GM19324 (cell line): Measurements from ENCODE around the gene GALNS.
"Not testable (repeated sequence)": the region's sequence is repeated elsewhere in the genome, so short reads cannot be mapped to it uniquely, and the experiment has no call there.

ENCODE experiments used
- ATAC-seq: cut with Tn5 transposase; IDR thresholded peaks from one replicate; pipeline ENCODE4 v1.9.1; 2021; ENCODE audit warnings: mild to moderate bottlenecking, moderate library complexity; ENCODE audit not compliant: unreplicated experiment, low FRiP score

The GALNS gene

DNA sequence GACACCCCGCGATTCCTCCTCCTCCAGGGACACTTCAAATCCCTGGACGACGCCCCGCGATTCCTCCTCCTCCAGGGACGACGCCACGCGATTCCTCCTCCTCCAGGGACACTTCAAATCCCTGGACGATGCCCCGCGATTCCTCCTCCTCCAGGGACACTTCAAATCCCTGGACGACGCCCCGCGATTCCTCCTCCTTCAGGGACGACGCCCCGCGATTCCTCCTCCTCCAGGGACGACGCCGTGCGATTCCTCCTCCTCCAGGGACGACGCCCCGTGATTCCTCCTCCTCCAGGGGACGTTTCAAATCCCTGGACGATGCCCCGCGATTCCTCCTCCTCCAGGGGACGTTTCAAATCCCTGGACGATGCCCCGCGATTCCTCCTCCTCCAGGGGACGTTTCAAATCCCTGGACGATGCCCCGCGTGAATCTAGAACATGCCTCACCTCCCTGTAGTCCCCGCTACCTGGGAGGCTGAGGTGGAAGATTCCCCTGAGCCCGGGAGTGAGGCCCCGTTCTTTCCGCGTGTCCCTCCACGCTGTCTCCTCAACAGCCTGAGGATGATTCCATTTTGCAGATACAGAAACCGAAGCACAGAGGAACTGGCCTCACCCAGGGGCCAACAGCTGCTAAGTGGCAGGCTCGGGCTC lies 33.1 kb upstream of the GALNS start:
- not testable (repeated sequence) for ATAC-seq

DNA sequence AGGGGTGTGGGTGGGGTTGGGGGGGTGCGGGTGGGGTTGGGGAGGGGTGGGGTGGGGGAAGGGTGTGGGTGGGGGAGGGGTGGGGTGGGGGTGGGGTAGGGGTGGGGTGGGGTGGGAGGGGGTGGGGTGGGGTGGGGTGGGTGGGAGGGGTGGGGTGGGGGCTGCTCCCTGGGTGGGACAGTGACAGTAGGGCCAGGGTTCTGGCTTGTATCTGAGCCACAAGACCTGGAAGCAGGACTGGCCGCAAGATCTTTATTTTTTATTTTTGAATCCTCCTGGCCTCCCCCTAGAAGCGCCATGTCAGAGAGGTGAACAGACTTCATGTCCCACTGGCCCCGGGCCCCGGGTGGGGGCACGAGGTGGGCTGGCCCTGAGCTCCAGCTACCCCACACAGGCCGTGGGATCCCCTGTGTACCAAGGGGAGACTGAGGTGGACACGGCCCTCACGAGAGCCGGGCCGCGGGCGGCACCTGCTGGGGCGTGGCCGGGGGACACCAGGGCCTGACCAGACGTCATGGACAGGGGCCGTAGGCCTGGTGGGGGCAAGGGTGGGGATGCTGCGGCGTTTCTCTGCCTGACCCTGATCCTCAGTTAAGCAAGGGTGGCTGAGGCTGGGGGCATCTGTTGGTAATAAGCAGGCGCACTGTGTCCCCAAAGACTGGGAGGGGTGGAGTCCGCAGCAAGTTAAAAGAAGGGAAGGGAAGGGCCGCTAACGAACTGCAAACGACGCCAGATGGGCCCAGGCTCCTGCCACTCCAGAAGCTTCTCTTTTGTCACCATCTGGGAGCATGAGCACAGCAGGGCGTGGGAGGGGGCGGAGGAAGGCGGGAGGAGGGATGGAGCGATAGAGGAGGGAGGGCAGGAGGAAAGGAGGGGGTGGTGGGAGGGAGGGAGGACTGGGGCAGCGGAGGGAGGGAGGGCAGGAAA lies 32.0 kb upstream of the GALNS start:
- no peak for ATAC-seq

DNA sequence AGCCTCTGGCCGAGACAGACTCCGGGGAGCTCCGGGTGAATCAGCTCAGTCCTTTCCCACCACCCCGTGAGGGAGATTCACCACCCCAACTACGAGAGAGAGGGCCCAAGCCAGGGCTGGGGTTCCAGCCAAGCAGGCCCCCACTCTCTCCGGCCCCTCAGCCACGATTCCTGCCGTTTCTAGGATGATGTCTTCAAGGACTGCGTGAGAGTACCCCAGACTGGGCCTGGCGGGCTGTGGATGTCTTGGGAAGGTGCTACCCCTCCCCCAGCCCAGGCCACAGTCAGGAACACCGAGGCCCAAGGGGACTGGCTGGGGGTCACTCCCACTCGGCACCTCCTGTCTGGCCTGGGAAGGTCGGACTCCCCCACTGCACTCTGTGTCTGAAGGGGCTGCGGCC lies 31.3 kb upstream of the GALNS start:
- no peak for ATAC-seq

DNA sequence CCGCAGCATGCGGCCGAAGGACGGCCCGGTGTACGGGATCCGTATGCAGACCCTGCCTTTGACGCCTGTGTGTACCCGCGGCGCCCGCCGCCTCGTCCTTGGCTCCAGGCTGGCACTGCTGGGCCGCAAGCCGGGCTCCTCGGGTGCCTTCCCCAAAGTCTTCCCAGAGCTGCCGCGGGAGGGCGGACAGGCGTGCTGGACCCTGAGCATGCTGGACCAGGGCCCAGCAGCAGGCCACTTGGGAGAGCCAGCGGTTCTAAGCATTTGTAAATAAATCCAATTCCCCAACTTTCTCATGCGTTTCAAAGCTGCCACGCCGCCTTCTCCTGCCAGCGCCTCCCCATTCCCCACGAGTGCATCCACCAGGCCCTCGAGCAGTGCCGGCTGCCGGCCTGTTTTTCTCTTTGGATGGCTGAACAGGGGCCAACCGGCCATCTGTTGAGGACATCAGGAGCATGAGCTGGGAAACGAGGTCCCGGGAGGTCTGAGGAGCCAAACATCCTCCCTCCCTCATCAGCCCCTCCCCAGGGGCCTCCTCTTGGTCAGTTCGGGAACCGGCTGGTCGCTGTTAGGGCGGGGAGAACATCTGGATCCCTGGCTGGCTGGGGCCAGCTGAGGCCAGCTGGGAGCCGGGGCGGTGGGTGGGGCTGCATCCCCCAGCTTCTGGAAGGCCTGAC lies 30.2 kb upstream of the GALNS start:
- no peak for ATAC-seq

DNA sequence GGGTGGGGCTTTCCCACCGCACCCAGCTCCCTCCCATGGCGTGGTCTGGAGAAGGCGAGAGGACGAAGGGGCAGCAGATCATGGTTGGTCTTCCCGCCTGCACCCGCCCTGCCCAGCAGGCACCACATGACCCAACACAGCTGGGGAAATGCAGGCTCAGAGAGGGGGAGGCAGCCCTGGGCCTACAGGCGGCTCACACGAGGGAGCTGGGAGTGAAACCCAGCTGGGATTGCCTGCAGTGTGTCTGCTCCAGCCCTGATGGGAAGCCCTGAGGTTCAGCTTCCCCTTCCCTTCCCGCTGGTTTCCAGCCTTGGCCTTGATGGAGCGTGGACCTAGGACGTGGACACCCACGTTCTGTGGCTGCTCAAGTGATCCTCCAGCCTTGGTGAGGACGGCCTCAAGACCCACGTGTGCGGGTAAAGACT lies 29.7 kb upstream of the GALNS start:
- ATAC-seq = no peak

DNA sequence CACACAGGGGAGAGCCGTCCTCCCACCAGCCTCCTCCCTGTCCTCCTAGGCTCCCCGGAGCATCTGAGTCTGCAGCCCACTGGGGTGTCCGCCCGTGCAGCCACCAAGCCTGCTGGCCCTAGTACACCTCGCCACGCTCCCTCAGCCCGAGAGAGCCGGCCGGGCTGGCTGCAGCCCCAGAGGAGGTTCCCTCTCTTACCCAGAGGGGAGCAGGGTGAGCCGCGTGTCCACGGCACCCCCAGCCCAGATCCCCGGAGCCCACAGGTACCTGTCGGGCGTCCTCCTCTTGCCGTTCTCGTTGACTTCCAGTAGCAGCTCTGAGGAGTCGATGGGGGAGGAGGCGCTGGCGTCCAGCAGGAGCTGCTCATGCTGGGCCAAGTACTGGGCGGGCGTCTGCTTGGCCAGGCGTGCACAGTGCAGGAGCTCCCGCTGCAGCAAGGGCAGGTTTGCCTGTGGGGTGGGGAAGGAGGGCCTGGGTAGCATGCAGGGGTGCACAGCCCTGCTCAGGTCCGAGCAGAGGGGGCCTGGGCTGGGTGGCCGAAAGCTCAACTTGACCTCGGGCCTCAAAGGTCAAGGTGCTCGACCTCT lies 29.0 kb upstream of the GALNS start:
- ATAC-seq = no peak

DNA sequence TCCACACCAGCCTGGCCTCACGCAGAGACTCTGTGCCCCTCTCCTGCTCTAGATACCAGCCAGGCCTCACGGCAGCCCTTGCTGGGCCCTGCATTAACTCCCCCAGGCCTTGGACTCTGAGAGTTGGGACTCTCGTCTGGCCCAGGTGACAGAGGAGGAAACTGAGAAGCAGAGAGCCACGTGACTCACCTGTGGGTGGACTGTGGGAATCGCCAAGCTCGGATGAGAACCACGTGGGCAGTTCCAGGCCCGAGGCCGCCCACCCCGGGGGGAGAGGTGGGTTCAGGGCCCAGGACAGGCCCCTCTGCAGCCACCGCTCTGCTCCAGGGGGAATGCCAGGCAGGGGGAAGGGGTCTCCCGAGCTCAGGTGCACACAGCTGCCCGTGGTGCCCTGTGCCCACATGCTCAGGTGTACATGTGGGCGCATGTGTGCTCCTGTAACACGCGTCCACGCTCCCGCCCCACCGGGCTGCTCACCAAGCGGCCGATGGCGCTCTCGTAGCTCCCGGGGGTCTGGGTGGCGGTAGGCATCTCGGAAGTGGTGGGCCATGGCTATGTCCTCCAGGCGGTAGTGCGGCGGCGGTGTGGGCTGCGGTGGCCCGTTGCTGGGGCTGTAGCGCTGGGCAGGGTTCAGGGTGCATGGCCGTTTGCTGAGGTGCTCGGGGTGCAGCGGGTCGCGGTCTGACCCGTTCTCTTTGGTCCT lies 28.0 kb upstream of the GALNS start:
- no peak for ATAC-seq

DNA sequence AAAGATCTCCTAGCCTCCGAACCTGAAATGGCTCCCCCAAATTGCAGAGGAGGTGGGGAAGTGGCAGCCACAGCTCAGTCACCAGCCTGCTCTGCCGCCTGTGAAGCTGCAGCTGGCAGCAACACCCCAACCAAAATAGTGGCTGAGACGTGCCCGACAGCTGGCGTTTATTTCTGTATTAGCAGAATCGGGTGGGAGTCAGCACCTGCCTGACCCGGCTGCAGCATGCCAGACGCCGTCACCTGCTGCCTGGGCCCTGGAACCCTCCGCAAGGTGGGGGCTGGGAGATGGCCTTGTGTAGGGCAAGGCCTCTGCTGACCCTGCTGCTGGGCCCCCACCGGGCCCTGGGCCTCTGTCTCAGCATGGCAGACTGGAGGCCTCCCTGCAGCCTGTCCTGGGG lies 27.2 kb upstream of the GALNS start:
- ATAC-seq = no peak

DNA sequence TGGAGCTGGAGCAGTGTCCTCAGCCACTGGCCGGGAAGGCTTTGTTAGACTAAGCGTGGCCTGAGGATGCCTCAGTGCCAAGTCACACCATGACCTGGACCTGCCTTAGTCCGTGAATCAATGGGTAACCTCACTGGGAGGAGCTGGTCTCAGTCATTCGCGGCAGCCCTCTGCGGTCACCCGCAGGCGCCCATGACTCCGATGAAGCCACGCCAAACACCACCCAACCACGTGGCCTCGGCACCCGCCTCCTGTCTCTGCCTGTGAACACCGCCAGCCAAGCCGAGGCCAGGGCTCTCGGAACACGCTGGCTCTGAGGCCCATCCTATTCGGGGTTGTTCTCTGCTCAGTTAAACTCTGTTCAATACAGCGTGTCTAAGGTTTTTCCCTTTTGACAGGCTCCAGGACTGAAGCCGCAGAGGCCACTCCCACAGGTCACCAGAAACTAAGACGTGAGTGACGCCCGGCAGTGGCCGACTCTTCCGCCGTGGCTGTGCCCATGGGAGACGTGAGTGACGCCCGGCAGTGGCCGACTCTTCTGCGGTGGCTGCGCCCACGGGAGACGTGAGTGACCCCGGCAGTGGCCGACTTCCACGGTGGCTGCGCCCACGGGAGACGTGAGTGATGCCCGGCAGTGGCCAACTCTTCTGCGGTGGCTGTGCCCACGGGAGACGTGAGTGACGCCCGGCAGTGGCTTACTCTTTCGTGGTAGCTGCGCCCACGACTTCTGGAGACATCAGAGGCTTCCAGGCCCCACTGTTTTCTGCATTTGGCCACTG lies 26.6 kb upstream of the GALNS start:
- ATAC-seq = no peak

DNA sequence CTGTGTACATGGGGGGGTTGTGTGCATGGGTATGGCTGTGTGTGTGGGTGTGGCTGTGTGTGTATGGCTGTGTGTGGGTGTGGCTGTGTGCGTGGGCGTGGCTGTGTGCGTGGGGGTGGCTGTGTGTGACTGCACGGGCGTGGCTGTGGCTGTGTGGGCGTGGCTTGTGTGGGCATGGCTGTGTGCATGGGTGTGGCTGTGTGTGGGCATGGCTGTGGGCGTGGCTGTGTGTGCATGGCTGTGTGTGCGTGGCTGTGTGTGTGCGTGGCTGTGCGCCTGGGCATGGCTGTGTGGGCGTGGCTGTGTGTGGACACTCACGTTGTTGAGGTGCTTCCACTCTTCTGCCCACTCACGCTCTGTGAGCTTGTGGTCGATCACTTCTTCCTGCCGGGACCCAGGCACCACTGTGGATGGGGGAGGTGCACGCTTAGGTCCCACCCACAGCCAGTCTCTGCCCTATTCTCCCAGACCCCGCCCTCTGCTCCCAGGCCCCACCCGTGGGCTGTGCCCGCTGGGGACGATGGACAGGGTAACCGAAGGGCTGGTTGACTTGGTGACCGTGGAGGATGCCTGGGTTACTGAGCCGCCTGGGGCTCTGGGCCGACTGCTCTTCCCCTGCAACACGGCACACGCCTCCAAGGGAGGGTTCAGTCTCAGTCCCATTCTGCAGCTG lies 25.7 kb upstream of the GALNS start:
- ATAC-seq = no peak

DNA sequence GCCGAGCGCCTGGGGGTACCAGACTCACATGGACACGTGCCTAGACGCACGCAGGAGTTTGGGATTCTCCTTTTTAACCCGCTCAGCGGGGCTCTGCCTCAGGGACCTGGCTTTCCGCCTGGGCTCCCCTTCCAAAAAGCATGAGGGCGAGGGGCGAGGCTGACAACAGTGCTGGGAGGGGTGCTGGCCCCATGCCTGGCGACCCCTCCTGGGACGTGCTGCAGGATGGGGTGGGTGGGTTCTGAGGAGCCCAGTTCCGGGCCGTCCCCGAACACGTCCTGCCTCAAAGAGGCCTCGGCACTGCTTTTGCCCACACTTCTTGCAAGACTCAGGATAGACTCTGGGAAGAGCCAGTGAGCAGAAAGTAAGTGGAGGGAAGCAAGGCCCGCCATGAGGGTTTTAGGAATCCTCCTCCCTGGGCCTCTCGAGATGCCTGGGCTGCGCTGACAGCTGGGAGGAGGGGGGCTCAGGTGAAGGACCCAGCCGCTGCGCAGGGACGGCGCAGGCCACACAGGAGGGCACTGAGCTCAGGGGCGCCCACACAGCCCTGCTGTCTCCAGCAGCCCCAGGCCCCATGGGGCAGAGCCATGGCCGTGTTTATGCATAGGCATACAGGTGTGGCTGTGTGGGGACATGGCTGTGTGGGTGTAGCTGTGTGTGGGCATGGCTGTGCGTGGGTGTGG lies 25.1 kb upstream of the GALNS start:
- no peak for ATAC-seq

DNA sequence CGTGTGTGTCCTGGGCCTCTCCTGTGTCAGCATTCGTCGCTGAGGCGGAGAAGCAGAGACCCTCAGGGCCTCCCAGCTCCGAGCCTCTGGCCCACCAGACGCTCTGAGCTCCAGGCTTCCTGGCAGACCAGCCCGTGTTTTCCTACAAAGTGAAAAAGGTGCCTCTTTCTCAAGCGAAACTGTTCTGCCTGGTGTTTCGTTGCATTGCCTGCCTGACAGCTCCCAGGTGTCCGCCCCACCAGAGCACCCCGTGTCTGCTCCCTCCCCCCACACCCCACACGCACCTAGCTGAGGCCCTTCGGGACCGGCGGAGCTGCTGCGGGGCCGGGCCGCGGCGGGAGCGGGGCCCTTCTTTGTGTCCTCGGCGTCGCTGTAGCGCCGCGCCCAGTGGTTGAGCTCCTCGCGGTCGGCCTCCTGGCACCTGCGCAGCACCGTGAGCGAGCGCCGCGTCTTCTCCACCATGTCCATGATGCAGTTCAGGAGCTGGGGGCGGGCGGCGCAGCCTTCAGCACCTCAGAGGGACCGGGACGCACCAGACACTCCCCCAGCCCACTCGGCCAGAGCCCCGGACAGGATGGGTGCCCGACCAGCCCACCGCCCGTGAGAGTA lies 24.4 kb upstream of the GALNS start:
- ATAC-seq = no peak

DNA sequence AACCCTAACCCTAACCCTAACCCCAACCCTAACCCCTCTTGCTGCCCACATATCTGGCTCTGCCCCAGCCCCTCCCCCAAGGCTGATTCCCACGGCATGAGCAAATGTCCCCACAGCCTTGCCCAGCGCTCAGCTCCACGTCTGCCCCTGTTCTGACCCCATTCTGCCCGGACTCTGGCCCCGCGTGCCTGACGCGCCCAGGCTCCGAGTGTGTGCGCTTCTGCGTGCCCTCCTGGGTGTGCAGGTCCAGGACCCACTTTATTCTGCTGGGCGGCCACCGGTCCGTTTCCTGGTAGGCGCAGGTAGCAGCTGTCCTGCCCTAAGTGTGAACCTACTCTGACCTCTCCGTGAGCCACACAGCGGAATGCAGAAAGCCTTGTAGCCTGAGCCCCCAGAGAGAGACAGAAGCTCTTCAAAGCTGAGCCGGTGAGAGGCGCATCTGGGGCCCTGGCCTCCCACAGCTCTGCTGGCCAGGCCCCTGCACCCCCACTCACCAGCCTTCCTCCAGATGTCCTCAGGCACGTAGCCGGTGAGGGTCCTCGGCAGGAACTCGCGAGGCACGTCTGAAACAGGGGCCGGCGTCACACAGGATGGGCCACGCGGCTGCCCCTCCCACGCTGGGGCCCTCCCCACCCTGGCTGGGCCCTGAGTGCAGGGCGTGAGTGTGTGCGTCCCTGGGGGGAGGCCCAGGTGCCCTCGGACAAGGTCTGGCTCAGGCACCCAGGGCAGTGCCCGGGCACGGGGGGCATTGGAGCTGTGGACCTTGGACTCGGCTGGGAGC lies 23.7 kb upstream of the GALNS start:
- ATAC-seq = no peak

DNA sequence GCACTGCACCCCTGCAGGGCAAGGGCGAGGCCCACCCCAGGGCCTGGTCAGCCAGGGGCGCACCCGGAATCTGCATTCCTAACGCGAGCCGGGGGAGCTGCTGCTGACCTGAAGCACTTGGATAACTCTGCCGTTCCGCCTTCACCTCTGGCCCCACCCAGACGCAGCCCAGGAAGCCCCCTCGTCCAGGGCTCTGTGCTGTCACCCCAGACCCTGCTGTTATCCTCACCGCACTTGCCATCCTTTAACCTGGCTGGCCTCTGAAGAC lies 23.0 kb upstream of the GALNS start:
- ATAC-seq = no peak

DNA sequence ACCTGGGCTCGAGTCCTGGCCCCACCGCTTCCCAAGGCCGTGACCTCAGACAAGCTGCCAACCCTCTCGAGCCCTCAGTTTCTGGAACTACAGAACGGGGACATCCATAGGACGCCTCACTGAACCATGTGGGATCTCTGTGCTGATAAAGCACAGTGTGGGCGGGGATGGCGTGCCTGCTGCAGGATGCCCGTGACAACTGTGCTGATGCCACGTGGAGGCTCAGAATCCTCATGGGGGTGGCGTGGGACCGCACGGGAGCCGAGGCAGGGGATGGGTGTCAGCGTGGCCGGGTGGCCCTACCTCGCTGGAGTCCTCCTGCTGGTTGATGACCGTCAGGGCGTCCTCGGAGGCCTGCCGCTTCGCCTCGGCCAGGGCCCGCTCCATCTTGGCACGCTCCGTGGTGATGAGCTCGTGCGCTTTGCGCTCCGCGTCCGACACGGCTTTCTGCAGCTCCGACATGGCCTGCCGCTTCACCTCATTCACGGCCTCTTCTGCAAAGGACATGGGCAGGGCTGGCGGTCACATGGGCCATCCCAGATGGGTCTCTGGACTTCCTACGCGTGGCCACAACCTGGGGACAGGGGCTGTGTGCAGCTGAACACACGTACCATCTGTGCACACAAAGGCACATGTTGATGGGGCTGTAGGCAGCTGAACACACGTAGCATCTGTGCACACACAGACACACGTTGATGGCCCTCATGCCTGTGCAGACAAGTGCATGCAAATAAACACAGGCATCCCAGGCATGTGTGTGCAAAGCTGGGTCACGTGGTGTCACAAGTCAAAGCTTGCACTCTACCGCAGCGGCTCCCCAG lies 22.4 kb upstream of the GALNS start:
- no peak for ATAC-seq

DNA sequence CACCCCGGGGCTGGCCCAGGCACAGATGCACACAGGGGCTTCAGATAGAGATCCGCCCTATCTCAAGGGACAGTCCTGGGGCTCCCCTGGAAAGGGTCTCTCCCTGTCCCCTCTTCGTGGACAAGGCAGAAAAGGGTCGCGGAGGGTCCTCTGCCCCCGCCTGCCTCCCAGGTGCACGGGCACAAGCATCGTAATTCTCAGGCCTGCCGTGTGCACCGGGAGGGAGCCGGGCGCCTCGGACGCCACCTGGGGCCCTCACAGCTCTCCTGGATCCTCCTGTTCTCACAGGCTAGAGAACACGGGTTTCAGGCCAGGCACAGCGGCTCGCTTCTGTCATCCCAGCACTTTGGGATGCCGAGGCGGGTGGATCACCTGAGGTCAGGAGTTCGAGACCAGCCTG lies 21.6 kb upstream of the GALNS start:
- no peak for ATAC-seq
